HG03457 (cell line): ENCODE measurements around the gene PCED1B.
"Not testable (repeated sequence)": the region's sequence is repeated elsewhere in the genome, so short reads cannot be mapped to it uniquely, and the experiment has no call there.

Experiments
- ATAC-seq: cut with Tn5 transposase; IDR thresholded peaks from one replicate; pipeline ENCODE4 v1.9.1; 2021; ENCODE audit warnings: moderate number of reproducible peaks; ENCODE audit not compliant: unreplicated experiment

Gene PCED1B

DNA sequence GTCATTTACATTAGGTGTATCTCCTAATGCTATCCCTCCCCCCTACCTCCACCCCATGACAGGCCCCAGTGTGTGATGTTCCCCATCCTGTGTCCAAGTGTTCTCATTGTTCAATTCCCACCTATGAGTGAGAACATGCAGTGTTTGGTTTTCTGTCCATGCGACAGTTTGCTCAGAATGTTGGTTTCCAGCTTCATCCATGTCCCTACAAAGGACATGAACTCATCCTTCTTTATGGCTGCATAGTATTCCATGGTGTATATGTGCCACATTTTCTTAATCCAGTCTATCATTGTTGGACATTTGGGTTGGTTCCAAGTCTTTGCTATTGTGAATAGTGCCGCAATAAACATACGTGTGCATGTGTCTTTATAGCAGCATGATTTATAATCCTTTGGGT lies 37.9 kb downstream of the PCED1B start:
- ATAC-seq = not testable (repeated sequence)

DNA sequence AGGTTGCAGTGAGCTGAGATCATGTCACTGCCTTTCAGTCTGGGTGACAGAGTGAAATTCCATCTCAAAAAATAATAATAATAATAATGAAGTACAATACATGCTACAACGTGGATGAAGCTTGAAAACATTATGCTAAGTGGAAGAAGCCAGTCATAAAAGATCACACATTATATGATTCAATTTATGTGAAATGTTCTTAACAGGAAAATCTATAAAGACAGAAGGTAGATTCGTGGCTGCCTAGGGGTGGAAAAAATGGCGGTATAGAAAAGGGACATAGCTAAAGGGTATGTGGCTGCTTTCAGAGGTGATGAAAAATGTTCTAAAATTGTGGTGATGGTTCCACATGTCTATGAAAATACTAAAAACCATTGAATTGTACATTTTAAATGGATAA lies 41.3 kb downstream of the PCED1B start:
- ATAC-seq = no peak

GRCh38 chr12:47121146-47121545 lies 41.7 kb downstream of the PCED1B start:
- no peak for ATAC-seq

DNA sequence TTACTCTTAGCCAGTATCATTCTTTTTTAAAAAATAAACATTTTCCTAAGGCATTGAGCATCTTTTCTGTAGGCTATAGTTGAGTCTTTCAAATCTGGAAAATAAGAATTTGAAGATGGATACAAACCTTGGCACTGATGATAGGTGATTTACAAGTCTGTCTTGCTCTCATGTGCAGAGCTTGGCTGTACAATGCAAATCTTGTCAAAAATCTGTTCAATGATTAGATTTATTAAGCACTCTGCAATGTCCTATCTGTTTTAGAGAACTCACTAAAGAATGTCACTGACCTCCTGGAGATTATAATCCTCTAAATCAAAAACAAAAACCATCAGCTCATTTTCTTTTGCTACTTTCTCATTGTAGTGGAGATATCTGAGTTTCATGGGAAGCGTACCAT lies 43.2 kb downstream of the PCED1B start:
- ATAC-seq = no peak

DNA sequence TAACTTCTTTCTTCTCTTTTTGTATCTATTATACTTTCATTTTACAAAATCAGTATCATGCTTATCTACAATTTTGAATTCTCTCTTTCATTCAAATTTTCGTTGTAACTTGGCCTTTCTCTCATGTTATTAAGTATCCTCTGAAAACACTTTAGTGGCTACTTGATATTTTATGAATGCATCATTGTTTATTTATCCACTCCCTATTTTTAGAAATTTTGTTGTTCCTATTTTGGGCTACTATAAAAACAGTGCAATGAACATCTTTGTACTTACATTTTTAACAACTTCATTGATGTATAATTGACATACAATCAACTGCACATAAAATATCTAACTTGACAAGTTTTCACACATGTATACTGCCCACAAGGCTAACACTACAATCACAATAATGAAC lies 44.3 kb downstream of the PCED1B start:
- no peak for ATAC-seq

DNA sequence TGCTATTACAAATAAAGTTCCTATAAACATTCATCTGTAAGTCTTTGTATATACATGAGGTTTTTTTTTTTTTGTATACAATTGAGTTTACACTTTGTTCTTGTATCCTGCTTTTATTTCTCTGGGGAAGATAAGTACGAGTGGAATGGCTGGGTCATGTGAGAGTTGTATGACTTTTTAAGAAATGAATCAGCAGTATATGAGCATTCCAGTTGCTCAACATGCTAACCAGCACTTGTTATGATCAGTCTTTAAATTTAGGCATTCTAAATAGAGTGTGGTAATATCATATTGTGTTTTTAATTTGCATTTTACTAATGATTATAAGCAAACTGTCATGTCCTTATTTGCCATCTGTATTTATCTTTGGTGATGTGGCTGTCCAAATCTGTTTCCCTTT lies 45.0 kb downstream of the PCED1B start:
- no peak for ATAC-seq

GRCh38 chr12:47126246-47126645 lies 46.8 kb downstream of the PCED1B start:
- no peak for ATAC-seq

DNA sequence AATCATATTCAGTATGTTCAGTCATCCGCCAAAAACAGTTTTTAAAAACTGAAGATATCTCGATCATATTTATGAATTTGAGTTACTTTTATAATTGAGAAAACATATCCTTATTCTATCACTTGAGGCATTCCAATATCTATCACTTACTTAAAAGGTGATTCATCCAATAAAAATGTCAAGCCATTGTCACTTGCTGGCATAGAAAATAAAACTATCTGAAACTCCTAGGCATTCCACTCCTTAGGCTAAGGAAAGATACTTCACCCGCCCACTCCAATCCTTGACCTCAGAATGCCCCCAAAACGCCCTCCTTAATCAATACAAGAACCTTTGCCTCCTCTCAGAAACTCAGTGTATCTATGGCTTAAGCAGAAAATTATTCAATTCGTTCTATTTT lies 51.6 kb downstream of the PCED1B start:
- no peak for ATAC-seq

DNA sequence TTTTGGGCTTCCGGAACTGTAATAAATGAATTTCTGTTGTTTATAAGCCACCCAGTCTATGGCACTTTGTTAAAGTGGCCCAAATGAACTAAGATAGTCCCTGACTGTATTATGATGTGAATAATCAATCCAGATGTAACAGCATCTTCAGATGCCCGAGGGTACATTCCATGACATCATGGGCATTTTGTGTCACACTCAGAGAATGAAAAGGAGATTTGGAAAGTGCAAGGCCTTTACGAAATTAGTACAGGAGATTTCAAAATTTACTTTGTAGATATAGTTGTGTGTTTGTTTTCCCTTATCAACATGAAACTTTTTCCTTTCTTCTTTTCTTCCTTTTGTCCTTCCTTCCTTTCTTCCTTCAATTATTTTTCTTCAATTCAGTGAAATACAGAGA lies 54.6 kb downstream of the PCED1B start:
- no peak for ATAC-seq

DNA sequence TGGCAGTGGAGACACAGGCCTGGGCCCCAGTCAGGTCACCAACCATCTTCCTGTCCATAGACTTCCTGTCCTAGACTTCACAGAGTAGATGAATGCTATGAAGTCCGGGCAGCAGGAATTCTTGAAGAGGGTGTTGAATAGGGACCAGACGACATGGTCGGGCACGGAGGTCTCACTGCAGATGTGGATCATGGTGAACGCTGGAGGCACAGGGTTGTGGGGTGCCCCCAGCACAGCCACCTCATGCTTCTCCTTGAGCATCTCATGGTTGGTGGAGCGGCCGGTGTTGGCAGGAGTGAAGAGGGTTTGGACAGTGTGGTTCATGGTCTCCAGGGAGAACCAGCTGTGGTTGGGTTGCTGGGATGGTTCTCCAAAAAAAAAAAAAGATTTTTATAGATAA lies 56.2 kb downstream of the PCED1B start:
- ATAC-seq = no peak

GRCh38 chr12:47139000-47139681 lies 59.7 kb downstream of the PCED1B start:
- ATAC-seq = no peak

GRCh38 chr12:47141459-47141858 lies 62.0 kb downstream of the PCED1B start:
- ATAC-seq = no peak

DNA sequence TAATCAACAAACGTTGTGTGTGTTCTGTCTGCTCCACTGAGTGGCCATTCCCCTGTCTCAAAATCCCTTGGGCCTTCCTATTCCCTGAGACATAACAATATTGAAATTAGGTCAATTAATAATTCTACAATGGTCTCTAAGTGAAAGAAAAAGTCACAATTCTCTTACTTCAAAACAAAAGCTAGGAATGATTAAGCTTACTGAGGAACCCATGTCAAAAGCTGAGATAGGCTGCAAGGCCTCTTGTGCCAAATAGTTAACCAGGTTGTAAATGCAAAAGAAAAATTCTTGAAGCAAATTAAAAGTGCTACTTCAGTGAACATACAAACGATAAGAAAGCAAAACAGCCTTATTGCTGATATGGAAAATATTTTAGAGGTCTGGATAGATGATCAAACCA lies 65.3 kb downstream of the PCED1B start:
- ATAC-seq = no peak

DNA sequence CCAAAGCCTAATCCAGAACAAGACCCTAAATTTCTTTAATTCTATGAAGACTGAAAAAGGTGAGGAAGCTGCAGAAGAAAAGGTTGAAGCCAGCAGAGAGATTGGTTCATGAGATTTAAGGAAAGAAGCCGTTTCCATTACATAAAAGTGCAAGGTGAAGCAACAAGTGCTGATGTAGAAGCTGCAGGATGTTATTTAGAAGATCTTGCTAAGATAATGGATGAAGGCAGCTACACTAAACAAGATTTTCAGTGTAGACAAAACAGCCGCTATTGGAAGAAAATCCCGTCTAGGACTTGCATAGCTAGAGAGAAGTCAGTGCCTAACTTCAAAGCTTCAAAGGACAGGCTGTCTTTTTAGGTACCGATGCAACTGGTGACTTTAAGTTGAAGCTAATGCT lies 65.8 kb downstream of the PCED1B start:
- no peak for ATAC-seq

DNA sequence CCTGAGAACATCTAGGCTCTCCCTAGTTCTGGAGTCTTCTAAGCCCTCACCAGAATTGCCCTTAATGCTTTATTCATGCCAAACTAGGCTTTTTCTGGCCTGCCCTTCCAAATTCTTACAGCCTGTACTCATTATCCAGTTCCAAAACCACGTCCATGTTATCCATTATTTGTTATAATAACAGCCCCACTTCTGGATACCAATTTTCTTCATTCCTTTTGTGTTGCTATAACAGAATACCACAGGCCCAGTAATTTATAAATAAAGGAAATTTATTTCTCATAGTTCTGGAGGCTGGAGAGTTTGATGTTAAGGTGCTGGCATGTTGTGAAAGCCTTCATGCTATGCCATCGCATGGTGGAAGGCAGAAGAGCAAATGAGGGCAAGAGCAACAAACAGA lies 68.3 kb downstream of the PCED1B start:
- no peak for ATAC-seq

- ATAC-seq = no peak
These were observed 69.7 kb downstream of the PCED1B start for GRCh38 chr12:47149146-47149545.

- no peak for ATAC-seq
These were observed 72.7 kb downstream of the PCED1B start for GRCh38 chr12:47152095-47152494.

DNA sequence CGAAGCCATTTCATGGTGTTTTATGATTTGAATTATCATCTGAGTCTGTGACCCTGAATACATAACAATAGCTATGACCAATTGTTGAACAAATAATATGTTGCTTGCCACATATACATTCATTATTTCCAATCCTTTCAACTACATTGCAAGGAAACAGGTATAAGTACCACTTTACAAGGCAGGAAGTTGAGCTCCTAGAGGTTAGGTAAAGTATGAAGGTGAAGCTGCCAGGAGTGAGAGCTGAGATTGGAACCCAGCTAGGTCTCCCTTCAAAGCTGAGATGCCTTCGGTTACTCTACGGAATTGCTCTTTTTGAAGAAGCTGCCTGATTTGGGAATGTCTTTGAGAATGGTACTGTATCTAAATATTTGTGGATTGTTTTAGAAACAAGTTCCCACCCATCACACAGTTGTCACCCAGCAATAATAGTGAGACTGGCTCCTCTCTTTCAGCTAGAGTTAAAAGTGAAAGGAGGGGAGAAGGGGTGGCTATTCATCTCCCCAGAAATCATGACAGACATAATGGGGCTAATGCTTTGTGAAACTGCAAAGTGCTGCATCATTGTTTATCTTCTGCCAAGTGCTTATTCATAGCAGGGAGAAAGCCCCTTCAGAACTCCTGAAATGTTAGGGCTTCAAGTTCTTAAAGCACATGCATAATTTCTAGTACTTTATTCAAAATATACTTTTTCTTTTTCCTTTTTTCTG lies 76.2 kb downstream of the PCED1B start:
- no peak for ATAC-seq

DNA sequence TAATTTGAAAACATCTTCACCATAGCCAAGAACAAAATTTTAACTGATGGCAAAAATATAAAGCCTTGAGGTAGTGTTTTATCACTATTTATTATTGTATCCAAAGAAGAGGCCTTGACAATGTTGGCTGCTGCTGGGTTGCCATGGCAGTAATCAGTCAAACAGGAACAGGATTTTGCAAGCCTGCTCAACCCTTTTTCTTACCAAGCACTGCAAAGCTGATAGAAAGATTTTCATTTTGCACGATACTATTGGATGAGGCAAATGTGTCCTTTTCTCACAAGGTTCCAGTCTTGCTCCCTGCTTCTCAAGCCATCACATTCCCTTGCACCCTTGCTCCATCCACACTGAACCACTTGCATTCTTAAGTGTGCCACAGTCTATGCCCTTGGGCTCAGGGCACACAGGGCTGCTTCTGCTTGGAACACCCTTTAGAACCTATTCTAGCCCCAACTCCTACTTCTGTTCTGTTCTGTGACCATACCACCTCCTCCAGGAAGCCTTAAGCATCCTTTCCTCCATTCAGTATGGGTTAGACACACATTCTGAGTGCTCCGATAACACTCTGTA lies 76.8 kb downstream of the PCED1B start:
- no peak for ATAC-seq

- ATAC-seq = no peak
These were observed 79.4 kb downstream of the PCED1B start for GRCh38 chr12:47158792-47159191.

- ATAC-seq = no peak
These were observed 79.9 kb downstream of the PCED1B start for GRCh38 chr12:47159348-47159747.
